HG02870 (cell line): ENCODE measurements around the gene UBE2E2.

Experiments
- ATAC-seq: cut with Tn5 transposase; IDR thresholded peaks from one replicate; pipeline ENCODE4 v1.9.1; 2021; ENCODE audit warnings: mild to moderate bottlenecking, moderate library complexity; ENCODE audit not compliant: unreplicated experiment

UBE2E2 gene

DNA sequence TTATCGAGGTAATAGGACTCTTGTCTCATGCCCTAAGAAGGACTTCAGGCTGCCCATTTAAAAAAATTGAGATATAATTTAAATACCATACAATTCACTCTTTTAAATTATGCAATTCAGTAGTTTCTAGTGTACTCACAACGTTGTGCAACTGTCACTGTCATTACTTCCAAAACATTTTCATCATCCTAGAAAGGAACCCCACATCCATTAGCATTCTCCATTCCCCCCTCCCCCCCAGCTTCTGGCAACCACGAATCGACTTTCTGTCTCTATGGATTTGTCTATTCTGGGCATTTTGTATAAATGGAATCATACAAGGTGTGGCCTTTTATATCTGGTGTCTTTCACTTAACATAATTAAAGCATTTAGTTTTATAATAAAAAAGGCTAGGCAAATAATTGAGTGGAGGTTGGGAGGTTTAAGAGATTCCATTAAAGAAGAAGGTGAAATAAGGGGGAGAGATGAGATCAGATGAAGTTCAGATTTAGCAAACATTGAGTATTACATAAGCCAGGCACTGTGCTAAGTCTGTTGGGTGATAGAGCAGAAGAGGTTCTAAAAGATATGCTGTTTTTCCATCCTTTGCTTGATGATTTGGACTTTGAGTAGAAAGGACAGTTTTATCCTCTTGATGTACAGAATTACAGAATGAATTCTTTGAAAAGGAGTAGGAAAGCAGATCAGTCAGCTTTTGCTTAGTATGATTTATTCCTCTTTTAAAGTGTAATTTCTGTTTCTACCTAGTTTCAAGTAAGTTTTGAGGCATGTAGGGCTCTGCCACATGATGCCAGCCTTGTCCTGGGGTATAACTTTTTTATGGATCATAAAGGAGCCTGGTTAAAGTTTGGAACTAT lies 36.3 kb downstream of the UBE2E2 start:
- ATAC-seq, result no peak

DNA sequence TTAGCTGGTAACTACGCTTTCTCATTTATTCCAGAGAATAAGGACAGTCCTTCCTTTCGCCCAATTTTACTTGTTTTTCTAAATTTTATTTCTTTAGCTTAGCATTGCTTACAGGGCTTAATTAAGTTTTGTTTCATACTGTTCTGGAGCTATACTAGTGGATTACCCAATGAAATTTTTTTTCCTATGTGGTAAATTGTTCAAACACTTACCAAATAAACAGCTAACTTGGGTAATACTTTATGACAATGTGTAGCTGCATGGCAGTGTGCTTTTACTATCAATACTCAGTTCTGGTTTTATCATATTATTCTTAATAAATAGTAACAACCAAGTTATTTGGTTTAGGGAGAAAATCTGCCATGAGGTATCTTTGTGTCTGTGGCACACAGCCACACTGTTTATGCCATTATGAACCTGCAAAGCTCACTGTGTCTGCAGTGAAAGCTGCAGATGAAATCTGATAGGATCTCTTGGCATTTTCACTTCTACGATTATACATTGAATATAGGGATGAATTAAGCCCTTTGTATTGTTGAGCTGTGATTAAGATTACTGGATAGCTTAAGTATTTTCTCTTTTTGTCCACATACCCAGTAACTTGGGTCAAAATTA lies 37.2 kb downstream of the UBE2E2 start:
- no peak for ATAC-seq

- no peak for ATAC-seq
Observed at GRCh38 chr3:23241256-23241655, 38.1 kb downstream of the UBE2E2 start.

DNA sequence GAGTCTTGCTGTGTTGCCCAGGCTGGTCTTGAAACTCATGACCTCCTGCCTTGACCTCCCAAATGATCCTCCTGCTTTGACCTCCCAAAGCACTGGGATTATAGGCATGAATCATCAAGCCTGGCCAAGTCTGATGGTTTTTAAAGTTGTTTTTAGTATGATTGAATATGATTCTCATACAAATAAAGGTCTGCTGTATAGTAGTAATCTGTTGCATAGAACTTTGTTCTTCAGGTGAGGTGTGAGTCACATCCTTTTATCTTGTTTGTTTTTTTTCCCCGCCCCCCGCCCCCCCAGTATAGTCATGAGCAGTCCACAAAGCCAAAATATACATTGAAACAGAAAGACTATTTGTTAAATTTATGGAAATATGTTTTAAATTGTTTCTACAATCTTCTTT lies 39.0 kb downstream of the UBE2E2 start:
- no peak for ATAC-seq

DNA sequence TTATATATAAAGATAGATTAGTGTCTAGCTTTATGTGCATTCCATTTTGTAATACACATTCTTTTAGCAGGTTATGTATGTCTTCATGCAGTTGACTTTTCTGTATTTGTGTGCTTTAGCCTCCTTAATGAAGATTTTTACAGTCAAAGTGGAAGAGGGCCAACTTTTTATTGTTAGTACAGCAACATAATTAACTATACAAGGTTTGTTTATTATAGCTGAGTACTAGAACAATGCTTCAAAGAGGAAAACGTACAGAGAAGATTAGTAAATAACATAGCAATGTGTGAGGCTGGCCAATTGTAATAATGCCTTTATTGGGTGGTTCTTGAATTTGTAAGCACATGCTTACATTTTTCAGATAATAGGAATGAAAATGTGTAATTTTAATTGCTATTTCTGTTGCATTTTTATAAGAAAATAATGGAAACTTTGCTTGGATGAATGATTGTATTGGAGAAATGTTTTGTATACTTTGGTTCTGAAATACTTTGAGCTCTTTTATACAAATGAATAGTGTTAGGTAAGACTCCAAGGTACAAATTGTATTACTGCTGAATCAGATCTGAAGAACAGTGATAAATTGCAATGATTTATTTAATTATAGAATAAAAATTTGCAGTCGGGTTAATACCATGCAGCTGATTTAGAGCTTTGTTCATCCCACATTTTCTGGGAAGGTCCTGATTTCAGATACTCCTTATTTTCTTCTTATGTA lies 41.4 kb downstream of the UBE2E2 start:
- no peak for ATAC-seq

- no peak for ATAC-seq
Observed at GRCh38 chr3:23246651-23247050, 43.5 kb downstream of the UBE2E2 start.

DNA sequence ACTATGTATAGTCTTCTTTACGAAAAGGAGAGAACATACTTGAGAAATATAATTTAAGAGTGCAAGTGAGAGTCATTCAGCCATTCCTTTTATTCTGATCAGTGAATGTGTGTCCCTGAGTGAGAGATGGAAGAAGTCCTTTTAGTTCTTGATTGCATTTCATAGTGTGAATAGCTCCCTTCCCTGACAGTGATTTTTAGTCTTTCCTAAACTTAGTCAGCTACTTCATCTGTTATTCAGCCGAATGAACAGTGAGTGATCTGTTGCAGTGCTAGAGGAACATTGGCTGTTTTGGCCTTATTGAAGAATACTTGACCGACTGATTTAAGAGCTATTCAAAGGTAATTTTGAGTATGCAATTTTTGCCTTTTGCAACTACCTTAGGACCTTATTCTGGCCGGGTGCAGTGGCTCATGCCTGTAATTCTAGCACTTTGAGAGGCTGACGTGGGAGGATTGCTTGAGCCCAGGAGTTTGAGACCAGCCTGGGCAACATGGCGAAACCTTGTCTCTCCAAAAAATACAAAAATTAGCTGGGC lies 45.5 kb downstream of the UBE2E2 start:
- no peak for ATAC-seq

DNA sequence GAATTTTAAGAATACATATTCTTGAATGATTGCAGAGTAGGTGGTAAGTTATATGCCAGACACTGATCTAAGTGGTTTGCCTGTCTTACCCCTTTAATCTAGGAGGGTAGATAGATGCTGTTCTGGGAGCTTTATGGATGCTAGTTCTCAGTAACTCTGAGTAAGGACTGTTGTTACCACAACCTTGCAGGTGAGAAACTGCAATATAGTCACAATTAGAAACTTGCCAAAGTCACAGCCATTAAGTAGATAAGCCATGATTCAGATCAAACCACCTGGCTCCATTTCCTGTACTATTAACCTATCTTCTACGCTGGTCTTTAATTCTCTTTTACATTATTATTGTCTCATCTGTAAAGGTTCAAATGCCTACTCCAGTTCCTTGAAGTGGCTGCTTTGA lies 46.8 kb downstream of the UBE2E2 start:
- ATAC-seq, result no peak

DNA sequence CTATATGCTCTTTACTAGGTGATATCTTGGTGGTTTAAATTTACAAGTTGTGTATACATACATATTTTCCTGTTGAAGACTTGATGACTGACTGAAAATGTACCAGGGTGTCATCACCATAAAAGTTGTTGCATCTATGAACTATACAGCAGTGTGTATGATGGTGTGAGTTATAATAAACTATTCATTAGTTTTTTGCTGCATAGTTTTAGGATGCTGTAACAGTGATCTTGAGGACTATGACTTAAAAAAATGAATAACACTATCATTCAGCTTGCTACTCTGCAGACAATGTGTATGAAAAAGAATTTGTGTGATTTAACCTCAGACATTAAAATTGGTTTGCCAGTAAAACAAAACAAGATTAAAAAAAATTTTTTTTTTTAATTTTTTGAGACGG lies 49.0 kb downstream of the UBE2E2 start:
- no peak for ATAC-seq

DNA sequence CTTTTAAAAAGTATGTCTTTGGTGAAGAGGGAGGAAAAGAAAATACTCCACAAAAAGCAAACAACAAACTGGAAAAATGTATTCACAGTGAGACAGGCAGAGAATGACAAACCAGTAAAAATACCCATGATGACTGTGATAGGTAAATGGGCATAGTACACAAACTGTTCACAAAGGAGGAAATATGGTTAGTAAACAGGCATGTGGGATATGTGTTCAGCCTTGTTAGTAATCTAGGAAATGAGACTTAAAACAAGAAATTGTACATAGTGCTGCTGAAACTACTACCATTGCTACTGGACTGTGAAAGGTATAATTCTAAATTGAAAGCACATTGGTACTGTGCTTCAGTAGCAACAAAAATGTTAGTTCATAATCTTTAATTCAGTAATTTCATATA lies 50.1 kb downstream of the UBE2E2 start:
- ATAC-seq, result peak; percentile 85

DNA sequence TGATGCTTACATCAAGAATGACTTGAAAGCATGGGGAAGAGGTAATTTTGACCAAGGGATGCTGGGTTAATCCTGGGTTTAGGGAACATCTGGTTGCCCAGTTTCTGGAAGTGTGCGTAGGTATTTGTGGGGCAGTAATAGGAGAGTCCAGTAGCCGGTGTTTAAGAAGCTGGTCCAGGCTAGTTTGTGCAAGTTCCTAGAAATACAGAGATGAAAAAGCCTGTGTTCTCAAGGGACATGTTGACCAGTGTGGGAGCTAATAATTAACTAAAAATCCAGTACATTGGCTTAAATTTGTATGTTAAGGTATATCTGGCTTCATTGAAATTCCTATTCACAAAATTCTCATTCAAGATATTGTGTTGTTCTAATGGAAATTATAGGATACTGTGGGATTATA lies 51.2 kb downstream of the UBE2E2 start:
- ATAC-seq, result no peak

DNA sequence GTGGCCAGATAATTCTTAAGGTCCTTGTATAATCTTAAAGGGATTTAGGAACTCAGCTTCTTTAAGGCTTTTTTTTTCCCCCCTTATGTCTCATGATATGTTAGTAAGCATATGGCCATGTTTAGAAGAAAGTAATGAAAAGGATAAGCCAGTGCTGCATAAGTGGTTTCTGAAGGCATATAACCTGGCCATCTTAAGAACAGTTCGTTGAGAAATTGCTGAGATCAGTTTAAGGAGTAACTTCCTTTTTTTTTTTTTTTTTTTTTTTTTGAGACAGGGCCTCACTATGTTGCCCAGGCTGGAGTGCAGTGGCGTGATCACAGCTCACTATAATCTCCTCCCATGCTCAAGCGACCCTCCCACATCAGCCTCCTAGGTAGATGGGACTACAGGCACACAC lies 51.7 kb downstream of the UBE2E2 start:
- no peak for ATAC-seq

DNA sequence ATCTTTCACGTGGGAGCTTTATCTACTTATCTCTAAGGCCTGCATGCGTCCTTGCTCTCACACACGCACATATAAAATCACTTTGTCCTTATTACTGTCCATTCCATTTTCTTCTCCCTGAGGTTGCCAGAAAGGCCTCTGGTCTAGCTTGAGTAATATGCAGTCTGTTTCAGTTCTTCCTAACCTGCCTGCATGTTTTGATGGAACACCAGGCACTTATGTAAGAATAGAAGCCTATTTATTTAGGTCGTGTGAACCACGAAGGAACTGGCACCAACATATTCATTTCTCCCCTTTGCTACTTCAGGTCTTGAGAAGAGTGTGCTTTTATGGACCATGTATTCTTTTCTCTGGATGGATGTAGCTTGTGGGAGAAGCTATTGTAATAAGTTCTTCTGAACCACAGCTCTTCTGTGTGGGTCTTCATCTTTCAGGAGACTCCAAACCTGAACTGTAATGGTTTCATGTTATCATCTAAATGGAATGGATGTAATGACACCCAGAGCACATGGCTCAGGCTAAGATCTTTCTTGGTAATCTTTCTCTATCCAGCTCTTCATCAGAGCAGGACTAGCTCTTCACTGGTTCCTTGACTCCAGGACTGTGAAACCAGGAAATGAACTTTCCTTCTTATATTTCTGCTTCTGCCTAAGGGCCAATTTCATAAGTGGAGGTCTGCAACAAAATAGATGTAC lies 53.8 kb downstream of the UBE2E2 start:
- ATAC-seq, result no peak

- no peak for ATAC-seq
Observed at GRCh38 chr3:23258110-23258509, 55.0 kb downstream of the UBE2E2 start.

DNA sequence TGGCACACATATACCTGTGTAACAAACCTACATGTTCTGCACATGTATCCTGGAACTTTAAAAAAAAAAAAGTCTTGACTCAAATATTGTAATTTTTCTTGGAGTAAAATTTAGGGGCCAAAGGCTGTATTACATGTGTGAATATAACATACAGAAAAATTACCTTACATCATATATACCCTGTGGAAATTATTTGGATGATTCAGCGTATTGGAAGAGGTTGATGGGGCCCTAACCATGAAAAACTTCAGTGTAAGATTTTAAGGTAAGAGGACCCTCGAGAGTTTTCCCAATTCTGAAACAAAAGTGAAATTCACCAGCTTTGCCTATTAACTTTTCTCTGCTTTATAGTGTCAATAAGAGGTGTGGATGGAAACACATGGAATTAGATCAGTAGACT lies 56.4 kb downstream of the UBE2E2 start:
- no peak for ATAC-seq

DNA sequence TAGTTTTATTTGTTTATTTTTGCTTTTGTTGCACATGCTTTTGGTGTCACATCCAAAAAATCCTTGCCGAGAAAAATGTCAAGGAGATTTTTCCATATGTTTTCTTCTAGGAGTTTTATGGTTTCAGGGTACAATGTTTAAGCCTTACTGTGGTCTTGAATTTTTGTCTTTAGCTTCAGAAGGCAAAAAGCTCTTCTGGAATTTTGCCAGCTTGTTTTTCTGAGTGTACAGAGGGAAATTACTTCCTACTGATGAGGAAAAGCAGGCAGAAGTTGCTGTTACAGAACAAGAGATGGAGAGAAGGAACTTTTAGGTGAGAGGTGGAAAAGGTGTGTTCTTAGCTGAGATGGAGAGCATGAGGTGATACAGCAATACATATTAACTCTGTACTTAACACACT lies 59.6 kb downstream of the UBE2E2 start:
- no peak for ATAC-seq

DNA sequence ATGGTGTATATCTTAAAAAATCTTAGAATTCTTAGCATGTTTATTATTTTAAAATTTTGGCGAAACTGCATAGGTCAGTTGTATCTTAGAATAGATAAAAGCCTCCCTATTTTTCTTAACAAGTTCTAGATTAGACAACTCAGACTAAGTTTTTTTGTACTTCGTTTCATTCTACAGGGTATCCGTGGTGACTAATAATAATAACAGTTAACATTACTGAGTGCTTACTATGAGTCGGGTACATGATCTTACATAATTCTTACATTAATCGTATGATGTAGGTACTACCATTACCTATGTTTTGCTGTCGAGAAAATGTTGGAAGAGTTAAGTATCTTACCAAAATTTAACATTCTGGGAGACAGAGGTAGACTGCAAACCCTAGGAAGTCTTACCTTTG lies 60.7 kb downstream of the UBE2E2 start:
- no peak for ATAC-seq

DNA sequence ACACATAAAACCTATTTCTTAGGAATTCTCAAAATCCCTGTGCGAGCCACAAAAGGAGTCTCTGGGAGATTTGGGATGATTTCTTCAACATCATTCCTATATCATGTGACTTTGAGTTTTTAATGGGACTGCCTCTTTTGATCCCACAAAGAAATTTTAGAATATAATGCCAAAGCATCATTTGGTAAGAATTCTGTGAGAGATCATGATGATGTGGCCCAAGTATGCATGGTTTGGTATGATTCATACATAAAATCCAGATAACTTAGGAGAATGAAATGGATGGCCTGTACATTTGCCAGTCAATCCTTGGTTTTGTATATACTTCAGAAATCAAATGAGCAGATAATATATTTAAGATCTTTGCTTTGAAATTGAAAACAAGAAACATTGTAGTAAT lies 61.3 kb downstream of the UBE2E2 start:
- no peak for ATAC-seq

- no peak for ATAC-seq
Observed at GRCh38 chr3:23270423-23270822, 67.3 kb downstream of the UBE2E2 start.

DNA sequence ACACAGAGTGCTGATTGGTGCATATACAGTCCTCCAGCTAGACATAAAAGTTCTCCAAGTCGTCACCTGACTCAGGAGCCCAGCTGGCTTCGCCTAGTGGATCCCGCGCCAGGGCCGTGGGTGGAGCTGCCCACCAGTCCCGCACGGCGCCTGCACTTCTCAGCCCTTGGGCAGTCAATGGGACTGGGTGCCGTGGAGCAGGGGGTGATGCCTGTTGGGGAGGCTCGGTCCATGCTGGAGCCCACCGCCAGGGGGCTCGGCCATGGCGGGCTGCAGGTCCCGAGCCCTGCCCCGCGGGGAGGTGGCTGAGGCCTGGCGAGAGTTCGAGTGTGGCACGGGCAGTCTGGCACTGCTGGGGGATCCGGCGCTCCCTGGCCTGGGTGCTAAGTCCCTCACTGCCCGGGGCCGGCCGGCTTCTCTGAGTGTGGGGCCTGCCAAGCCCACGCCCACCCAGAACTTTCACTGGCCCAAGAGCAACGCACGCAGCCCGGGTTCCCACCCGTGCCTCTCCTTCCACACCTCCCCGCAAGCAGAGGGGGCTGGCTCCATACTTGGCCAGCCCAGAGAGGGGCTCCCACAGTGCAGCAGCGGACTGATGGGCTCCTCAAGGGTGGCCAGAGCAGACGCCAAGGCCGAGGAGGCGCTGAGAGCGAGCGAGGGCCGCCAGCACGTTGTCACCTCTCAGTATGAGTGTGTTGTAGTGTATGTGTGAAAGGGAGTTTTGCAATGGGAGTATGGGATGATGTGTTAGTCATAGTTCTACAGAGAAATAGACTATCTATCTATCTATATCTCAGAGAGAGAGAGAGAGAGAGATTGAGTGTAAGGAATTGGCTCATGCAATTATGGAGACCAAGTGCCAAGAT lies 69.0 kb downstream of the UBE2E2 start:
- ATAC-seq, result no peak
